ENCODE results near the gene SPATA24. TPM values are rescaled to one million over a fixed set of nuclear protein-coding genes. Genes with fewer than 3 reads are reported as not detected.
"Not testable (repeated sequence)": the region's sequence is repeated elsewhere in the genome, so short reads cannot be mapped to it uniquely, and the experiment has no call there.

Gene SPATA24
- total RNA-seq, 3 donors from 2014 or later: 2.4 to 3.6 (median 2.6) TPM

DNA sequence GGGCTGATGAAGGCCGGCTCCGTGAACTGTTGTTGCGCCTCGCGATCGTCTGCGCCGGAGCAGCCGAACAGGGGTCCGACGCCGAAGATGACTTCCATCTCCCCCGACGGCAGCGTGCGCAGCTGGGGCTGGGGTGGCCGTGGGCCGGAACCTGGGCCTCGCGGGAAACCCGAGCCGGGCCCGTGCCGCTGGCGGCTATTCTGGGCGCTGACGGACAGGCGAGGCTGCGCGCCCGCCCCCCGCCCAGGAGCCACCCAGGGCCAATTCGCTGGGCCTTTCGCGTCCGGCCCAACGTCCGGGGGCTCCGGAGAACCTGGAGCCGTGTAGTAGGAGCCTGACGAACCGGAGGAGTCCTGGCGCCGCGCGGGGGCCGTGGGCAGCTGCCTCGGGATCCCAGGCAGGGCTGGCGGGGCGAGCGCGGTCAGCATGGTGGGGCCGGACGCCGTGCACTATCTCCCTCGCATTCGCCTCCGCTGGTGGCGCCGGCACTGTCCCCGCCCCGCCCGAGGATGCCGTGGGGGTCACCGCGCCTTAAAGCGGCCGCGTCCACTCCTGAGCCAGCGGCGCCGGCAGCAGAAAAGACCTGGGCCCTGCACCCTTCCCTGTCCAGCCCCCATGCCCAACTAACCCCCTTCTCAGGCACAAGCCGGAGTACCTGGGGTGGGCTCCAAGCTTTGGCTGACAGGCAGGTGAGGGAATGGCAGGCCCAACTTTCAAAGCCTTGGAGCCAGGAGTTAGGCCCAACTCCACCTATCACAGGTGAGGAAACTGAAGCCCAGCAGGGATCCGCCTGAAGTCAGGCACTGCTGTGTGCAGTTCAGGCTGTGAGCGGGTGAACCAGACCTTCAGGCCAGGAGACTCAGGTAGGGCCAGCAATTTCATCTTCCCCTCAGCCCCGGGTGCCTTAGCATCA, 9.0 kb downstream of the SPATA24 start, which contains the start of gene PROB1:
TSS of gene PROB1 (minus strand) at position 451 of the 913 bp plus-strand sequence. CDS start at position 428, 23 bp downstream.
- peaks cover 4% of the 10 kb centered on the region for H3K36me3 Mint-ChIP-seq (ENCODE audit: insufficient read depth)
- ATAC-seq (no peak), DNase-seq (no peak)
- no peaks in the 10 kb centered on the region for H3K9me3 Mint-ChIP-seq
- H3K4me1 Mint-ChIP-seq (ENCODE audit: low read depth): peaks cover 33% of the 10 kb centered on the region
- H3K27me3 Mint-ChIP-seq (ENCODE audit: low read depth): no peaks in the 10 kb centered on the region
- peak within 1 kb of the TSS; percentile 89 for H3K4me3 Mint-ChIP-seq

- Mint-ChIP-seq H3K4me3 (peak overlapping the region; percentile 89), H3K36me3 (ENCODE audit: insufficient read depth) (peaks cover under 1% of the 10 kb centered on the region), H3K4me1 (ENCODE audit: low read depth) (peaks cover 35% of the 10 kb centered on the region), H3K27me3 (ENCODE audit: low read depth) (no peaks in the 10 kb centered on the region), H3K9me3 (no peaks in the 10 kb centered on the region)
- ATAC-seq (peak in 1 of 2 donors; percentile 30), DNase-seq (peak; percentile 56)
These were observed 9.7 kb downstream of the SPATA24 start for GRCh38 chr5:139394123-139394653.

GRCh38 chr5:139393497-139394122, 10.3 kb downstream of the SPATA24 start:
- Mint-ChIP-seq H3K4me3 (peak overlapping the region; percentile 89), H3K4me1 (ENCODE audit: low read depth) (peaks cover 34% of the 10 kb centered on the region), H3K27me3 (ENCODE audit: low read depth) (no peaks in the 10 kb centered on the region), H3K9me3 (no peaks in the 10 kb centered on the region), H3K36me3 (ENCODE audit: insufficient read depth) (no peaks in the 10 kb centered on the region)
- DNase-seq (no peak), ATAC-seq (no peak)

DNA sequence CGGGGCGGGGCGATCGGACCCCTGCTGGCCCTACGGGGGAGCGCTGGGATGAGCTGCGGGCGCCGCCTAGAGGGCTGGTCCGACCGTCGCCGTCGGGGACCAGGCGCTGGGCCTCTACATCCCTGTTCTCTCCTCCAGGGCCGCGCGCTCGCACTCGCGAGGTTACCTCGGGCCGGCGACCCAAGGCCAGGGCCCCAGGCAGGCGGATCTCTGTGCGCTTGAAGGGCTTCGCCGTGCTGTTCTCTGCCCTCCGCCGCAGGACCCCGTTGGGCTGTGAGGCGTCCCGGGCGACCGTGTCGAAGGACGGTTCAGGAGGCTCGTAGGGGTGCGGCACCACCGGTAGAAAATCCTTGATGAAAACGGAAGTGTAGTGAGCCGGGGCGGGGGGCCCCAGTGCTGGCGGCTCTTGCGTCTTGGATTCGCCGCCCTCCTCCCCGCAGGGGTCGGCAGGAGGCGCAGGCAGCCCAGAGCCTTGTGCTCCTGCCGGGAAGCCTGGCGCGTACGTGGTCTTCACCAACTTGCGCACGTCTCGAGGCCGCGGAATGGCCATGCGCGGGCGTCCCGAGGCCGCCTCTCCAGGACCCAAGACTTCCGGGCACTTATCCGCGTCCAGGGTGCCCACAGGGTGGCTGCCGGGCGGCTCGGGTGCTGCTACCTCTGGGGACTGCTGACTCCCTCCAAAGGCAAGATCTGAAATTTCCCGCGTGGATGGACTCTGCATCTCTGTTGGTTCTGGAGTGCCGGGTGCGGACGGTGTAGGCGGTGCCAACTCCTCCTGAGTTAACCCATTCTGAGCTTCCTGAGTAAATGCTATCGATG, 11.0 kb downstream of the SPATA24 start:
- H3K4me1 Mint-ChIP-seq (ENCODE audit: low read depth): peaks cover 34% of the 10 kb centered on the region
- H3K36me3 Mint-ChIP-seq (ENCODE audit: insufficient read depth): no peaks in the 10 kb centered on the region
- no peaks in the 10 kb centered on the region for H3K27me3 Mint-ChIP-seq (ENCODE audit: low read depth)
- ATAC-seq: peak; percentile 73 to 81
- DNase-seq: peak; percentile 63
- peak overlapping the region; percentile 89 for H3K4me3 Mint-ChIP-seq
- H3K9me3 Mint-ChIP-seq: no peaks in the 10 kb centered on the region

DNA sequence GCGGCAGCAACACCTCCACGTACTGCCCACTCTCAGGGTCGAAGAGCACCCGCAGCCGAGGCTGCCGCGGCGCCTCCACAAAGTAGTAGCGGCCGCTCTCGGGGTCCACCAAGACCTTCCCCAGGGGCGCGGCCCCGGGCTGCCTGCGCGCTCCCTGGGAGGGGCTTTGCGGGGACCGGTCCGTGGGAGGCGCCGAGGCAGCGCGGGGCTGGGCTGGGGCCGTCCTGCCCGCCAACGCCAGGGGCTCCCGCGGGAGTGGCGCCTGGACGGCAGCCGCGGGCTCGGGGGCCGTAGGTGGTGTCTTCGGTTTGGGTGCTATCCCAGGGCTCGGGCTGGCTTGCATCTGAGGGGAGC, 11.6 kb downstream of the SPATA24 start:
- peak in 1 of 2 donors; percentile 39 for ATAC-seq
- H3K27me3 Mint-ChIP-seq (ENCODE audit: low read depth): no peaks in the 10 kb centered on the region
- H3K9me3 Mint-ChIP-seq: no peaks in the 10 kb centered on the region
- no peak for DNase-seq
- no peaks in the 10 kb centered on the region for H3K36me3 Mint-ChIP-seq (ENCODE audit: insufficient read depth)
- peak overlapping the region; percentile 89 for H3K4me3 Mint-ChIP-seq
- H3K4me1 Mint-ChIP-seq (ENCODE audit: low read depth): peaks cover 34% of the 10 kb centered on the region

GRCh38 chr5:139391570-139392323, 12.1 kb downstream of the SPATA24 start:
- H3K4me3 Mint-ChIP-seq: peak overlapping the region; percentile 85
- no peaks in the 10 kb centered on the region for H3K9me3 Mint-ChIP-seq
- no peaks in the 10 kb centered on the region for H3K27me3 Mint-ChIP-seq (ENCODE audit: low read depth)
- peaks cover 35% of the 10 kb centered on the region for H3K4me1 Mint-ChIP-seq (ENCODE audit: low read depth)
- no peaks in the 10 kb centered on the region for H3K36me3 Mint-ChIP-seq (ENCODE audit: insufficient read depth)
- DNase-seq (no peak), ATAC-seq (peak in 1 of 2 donors; percentile 3)

- DNase-seq (no peak), ATAC-seq (no peak)
- Mint-ChIP-seq H3K36me3 (ENCODE audit: insufficient read depth) (no peaks in the 10 kb centered on the region), H3K9me3 (no peaks in the 10 kb centered on the region), H3K4me3 (peak overlapping the region; percentile 85), H3K27me3 (ENCODE audit: low read depth) (no peaks in the 10 kb centered on the region), H3K4me1 (ENCODE audit: low read depth) (peaks cover 41% of the 10 kb centered on the region)
These were observed 13.0 kb downstream of the SPATA24 start for GRCh38 chr5:139390639-139391569.

DNA sequence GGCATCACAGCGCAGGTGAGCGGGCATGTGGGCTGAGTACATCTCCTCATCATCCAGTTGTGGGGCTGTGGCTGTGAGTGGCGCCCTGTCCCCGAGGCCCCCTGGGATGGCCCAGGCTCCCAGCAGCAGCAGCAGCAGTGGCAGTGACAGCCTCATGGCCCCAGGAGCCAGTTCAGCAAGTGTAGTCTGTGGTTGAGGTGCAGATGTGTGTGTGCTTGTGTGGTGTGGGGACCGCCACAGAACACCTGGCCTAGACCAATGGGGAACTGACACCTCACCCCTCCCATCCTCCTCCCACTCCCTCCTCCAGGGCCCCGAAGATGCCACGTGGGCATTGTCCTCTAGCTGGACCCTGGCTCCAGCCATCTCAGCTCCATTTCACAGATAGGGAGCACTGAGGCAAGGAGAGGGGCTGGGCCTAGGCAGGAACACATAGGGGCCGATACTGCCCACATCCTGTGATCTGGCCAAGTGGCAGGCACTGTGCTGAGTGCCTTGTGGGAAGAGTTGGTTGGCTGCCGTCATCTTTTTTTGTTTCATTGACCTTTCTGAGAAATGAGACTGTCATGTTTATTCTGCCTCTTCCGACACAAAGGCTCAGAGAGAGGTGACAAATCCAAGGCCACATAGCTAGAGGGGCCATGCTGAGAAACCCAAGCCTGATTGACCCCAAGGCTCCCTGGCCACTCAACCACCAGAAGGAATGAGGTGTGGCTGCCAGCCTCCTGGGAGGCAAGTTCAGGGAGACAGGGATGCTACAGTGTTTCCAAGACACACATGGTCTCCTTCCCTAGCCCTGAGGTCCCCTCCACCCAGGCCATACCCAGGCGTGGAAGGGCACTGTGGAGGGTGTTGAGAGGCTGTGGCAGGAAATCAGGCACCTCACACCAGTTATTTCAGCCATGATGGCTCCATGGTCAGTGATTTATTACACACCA, 13.9 kb downstream of the SPATA24 start, which contains the start of gene MZB1:
TSS of gene MZB1 (minus strand) at position 213 of the 938 bp plus-strand sequence. CDS start at position 156, 57 bp downstream.
- DNase-seq (peak; percentile 38), ATAC-seq (peak; percentile 41 to 48)
- peak within 1 kb of the TSS; percentile 62 for H3K4me3 Mint-ChIP-seq
- no peaks in the 10 kb centered on the region for H3K36me3 Mint-ChIP-seq (ENCODE audit: insufficient read depth)
- no peaks in the 10 kb centered on the region for H3K9me3 Mint-ChIP-seq
- peaks cover 50% of the 10 kb centered on the region for H3K4me1 Mint-ChIP-seq (ENCODE audit: low read depth)
- H3K27me3 Mint-ChIP-seq (ENCODE audit: low read depth): no peaks in the 10 kb centered on the region

- Mint-ChIP-seq H3K4me3 (peak overlapping the region; percentile 24), H3K9me3 (no peaks in the 10 kb centered on the region), H3K27me3 (ENCODE audit: low read depth) (no peaks in the 10 kb centered on the region), H3K4me1 (ENCODE audit: low read depth) (peaks cover 61% of the 10 kb centered on the region), H3K36me3 (ENCODE audit: insufficient read depth) (no peaks in the 10 kb centered on the region)
- ATAC-seq: no peak
- DNase-seq: no peak
These were observed 15.6 kb downstream of the SPATA24 start for GRCh38 chr5:139388198-139388821.

- ATAC-seq: no peak
- no peak for DNase-seq
- no peaks in the 10 kb centered on the region for H3K27me3 Mint-ChIP-seq (ENCODE audit: low read depth)
- peak overlapping the region; percentile 24 for H3K4me3 Mint-ChIP-seq
- H3K4me1 Mint-ChIP-seq (ENCODE audit: low read depth): peaks cover 56% of the 10 kb centered on the region
- H3K9me3 Mint-ChIP-seq: no peaks in the 10 kb centered on the region
- no peaks in the 10 kb centered on the region for H3K36me3 Mint-ChIP-seq (ENCODE audit: insufficient read depth)
These were observed 16.2 kb downstream of the SPATA24 start for GRCh38 chr5:139387611-139388197.

GRCh38 chr5:139386956-139387355, 16.9 kb downstream of the SPATA24 start:
- H3K36me3 Mint-ChIP-seq (ENCODE audit: insufficient read depth); DNase-seq; H3K9me3 Mint-ChIP-seq; ATAC-seq; H3K4me3 Mint-ChIP-seq; H3K27me3 Mint-ChIP-seq (ENCODE audit: low read depth): not testable (repeated sequence)
- peaks cover 54% of the 10 kb centered on the region for H3K4me1 Mint-ChIP-seq (ENCODE audit: low read depth)
